GM12801 (cell line): ENCODE data around the gene CLBA1.

Experiments used
- CTCF ChIP-seq: IDR thresholded peaks from one replicate; pipeline ENCODE4 v1.5.1; 2011; ENCODE audit warnings: control low read depth; ENCODE audit not compliant: insufficient read length; ENCODE audit errors: extremely low read depth

Gene CLBA1

DNA sequence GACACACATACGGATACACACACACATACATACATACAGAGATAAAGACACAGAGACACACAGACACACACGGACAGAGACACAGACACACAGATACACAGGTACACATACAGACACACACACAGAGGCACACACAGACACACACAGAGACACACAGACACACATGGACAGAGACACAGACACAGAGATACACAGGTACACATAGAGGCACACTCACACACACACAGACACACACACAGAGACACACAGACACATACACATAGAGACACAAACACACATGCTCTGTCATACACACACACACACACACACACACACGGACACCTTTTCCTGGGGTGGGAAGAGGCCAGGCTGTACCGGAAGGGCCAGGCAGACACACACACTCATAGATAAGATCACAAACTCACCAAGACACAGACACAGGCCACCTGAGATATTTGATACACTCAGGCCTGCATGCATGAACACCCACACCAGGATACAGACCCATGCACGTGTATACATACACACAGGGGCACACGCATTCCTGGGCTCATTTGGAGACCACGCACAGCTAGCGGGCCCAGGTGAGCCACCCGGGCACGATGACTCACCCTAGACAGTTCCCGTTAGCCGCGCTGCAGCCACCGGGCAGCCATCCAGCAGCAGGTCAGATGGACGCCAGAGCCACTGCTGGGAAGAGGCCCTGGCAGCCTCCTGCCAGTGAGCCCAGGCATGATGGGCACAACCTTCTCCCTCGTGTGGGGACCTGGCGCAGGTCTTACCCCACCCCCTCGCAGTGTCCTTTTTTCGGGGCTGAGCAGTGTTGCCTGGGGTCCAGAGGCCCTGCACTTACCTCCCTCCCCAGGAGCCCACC lies 5.6 kb upstream of the CLBA1 start:
- TF ChIP-seq CTCF, result no peak

- TF ChIP-seq CTCF, result no peak
Observed at GRCh38 chr14:104980611-104981531, 4.7 kb upstream of the CLBA1 start.

- TF ChIP-seq CTCF, result no peak
Observed at GRCh38 chr14:104981699-104982541, 3.7 kb upstream of the CLBA1 start.

GRCh38 chr14:104982548-104983230 lies 2.9 kb upstream of the CLBA1 start:
- TF ChIP-seq CTCF, result no peak

DNA sequence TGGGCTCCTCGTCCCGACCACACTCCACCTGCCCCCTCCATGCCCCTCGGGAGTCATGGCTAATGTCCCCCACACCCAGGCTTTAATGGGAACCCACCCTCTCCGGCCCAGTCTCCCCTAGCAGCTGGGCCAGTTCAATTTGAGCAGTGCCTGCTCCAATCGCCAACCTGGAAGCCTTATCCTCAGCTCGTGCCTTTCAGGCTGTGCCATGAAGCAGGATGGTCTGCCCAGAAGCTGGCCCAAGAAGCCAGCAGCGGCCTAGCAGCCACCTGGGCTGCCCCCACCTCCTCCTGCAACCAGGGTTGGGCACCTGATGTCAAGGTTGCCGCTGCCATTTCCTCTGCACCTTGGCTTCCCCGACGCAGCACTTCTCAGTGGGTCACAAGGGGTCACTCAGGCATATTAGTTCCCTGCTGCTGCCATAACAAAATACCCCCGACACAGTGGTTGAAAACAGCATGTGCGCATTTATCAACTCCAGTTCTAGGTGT lies 2.3 kb upstream of the CLBA1 start:
- no peak for TF ChIP-seq CTCF

GRCh38 chr14:104984056-104984894 lies 1.3 kb upstream of the CLBA1 start:
- TF ChIP-seq CTCF, result no peak
